Omental fat pad (tissue), 4 donors: ENCODE data around the gene ANAPC2. TPM values are rescaled to one million over a fixed set of nuclear protein-coding genes. Genes with fewer than 3 reads are reported as not detected.

Experiments
- ATAC-seq: fragments of 150-250 bp; one replicate; pipeline ENCODE4 v1.9.1; 2016; ENCODE audit warnings: mild to moderate bottlenecking, moderate library complexity; ENCODE audit not compliant: low FRiP score
- DNase-seq: peaks from one replicate; pipeline ENCODE4 v3.0.0-alpha.2; 2019; ENCODE audit warnings: low spot score
- CTCF ChIP-seq, 3 donors: fragments of 450-650 bp; IDR thresholded peaks; one replicate each; pipeline ENCODE4 v1.5.1; 2016 to 2017; ENCODE audit warnings: antibody characterized with exemption in 3 of 3, mild to moderate bottlenecking in 3 of 3, moderate library complexity in 2 of 3
- total RNA-seq, 4 donors: library from RNA; depleted of rRNA; stranded (reverse); fragments of >200 nt; gene quantifications; one replicate each; pipeline ENCODE4 v1.1.0, GENCODE V29; 2016

The ANAPC2 gene
- total RNA-seq, 4 donors from 2014 or later = 17.4 to 38.8 (median 22.8) TPM

DNA sequence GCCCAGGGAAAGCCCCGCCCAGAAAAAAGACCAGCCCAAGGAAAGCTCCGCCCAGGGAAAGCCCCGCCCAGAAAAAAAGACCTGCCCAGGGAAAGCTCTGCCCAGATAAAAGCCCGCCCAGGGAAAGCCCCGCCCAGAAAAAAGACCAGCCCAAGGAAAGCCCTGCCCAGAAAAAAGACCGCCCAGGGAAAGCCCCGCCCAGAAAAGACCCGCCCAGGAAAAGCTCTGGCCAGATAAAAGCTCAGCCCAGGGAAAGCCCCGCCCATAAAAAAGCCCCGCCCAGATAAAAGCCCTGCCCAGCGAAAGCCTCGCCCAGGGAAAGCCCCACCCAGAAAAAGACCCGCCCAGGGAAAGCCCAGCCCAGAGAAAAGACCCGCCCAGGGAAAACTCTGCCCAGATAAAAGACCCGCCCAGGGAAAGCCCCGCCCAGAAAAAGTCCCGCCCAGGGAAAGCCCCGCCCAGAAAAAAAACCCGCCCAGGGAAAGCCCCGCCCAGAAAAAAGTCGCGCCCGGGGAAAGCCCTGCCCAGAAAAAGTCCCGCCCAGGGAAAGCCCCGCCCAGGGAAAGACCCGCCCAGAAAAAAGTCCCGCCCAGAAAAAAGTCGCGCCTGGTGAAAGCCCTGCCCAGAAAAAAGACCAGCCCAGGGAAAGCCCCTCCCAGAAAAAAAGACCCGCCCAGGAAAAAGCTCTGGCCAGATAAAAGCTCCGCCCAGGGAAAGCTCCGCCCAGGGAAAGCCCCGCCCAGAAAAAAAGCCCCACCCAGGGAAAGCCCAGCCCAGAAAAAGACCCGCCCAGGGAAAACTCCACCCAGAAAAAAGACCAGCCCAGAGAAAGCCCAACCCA lies 37.5 kb downstream of the ANAPC2 start:
- no peak for ATAC-seq

DNA sequence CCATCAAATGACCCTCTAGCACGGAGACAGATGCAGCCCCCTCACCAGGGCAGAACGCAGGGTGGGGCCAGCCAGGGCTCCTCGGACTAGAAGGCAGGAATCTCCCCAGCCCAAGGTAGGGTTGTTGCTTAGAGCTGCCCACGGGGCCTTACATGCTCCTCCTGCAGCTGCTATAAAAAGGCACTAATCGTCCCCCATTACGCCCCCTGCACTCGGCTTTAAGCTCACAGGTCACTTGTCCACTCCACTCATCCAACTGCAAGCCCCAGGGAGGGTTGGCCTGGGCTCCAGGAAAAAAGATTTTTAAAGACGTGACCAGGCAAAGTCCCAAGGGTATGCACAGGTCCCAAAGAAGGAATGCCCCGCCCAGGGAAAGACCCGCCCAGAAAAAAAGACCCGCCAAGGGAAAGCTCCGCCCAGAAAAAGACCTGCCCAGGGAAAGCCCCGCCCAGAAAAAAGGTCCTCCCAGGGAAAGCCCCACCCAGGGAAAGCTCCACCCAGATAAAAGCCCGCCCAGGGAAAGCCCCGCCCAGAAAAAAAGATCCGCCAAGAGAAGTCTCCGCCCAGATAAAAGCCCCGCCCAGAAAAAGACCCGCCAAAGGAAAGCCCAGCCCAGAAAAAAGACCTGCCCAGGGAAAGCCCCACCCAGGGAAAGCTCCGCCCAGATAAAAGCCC lies 38.3 kb downstream of the ANAPC2 start:
- no peak for ATAC-seq
- DNase-seq = no peak
- TF ChIP-seq CTCF (IDR thresholded peaks at IDR 0.05) = no peak

More for the DNA sequence above, 37.5 kb downstream of the ANAPC2 start:
- TF ChIP-seq CTCF (IDR thresholded peaks at IDR 0.05) = no peak
- DNase-seq = no peak

- ATAC-seq = no peak
These were observed 39.0 kb downstream of the ANAPC2 start for GRCh38 chr9:137149363-137149762.

GRCh38 chr9:137148661-137149060 lies 39.7 kb downstream of the ANAPC2 start:
- no peak for TF ChIP-seq CTCF (IDR thresholded peaks at IDR 0.05)
- ATAC-seq (no peak), DNase-seq (no peak)

More at GRCh38 chr9:137149363-137149762, 39.0 kb downstream of the ANAPC2 start:
- DNase-seq = no peak
- no peak for TF ChIP-seq CTCF (IDR thresholded peaks at IDR 0.05)

GRCh38 chr9:137148242-137148641 lies 40.1 kb downstream of the ANAPC2 start:
- no peak for ATAC-seq
- no peak for TF ChIP-seq CTCF (IDR thresholded peaks at IDR 0.05)
- no peak for DNase-seq

DNA sequence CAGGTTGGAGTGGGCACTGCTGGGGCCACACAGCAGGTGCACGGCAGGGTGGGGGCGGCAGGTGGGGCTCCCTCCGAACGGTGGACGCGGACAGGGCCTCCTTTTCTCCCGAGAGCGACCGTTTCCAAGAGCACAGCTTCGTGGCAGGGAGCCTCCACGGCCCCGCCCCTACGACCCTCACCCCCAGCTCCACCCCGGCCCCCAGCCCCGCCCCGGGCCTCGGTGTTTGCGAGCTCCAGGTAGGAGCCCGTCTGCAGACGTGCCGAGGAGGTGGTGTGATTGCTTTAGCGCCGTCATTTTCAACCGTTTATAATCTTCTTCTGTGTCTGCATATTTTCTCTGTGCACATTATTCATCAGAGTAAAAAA lies 40.6 kb downstream of the ANAPC2 start:
- TF ChIP-seq CTCF (IDR thresholded peaks at IDR 0.05) = no peak
- ATAC-seq (no peak), DNase-seq (no peak)
